Measurements from ENCODE around the gene AHRR.
"Not testable (repeated sequence)": the region's sequence is repeated elsewhere in the genome, so short reads cannot be mapped to it uniquely, and the experiment has no call there.

The AHRR gene

DNA sequence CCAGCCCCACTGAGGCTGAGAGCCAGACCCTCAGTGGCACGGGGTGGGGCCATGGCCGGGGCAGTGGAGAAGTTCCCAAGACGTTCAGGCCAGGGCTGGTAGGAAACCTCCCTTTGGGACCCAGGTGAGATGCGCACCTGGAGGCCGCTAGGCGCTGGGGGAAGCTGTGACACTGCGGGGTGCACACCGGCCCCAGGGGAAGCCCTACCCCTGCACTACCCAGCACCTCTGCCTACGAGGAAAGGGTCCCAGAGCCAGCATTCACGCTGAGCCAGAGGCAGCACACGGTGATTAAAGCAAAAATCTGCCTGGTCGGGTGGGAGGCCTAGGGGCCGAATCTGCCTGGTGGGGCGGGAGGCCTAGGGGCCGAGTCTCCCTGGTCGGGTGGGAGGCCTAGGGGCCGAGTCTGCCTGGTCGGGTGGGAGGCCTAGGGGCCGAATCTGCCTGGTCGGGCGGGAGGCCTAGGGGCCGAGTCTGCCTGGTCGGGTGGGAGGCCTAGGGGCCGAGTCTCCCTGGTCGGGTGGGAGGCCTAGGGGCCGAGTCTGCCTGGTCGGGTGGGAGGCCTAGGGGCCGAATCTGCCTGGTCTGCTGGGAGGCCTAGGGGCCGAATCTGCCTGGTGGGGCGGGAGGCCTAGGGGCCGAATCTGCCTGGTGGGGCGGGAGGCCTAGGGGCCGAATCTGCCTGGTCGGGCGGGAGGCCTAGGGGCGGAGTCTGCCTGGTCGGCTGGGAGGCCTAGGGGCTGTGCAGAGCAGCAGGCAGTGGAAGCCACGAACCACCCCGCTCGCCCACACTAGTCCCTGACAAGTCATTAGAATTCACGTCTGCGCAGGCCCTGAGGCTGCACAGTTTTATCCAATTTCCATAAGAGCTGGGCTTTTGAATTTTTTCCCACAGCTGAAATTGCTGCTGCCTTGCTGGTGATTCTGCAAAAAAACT is 93.7 kb downstream of the AHRR start:
- not testable (repeated sequence) for DNase-seq (ENCODE audit: low read depth in 2 of 2)

DNA sequence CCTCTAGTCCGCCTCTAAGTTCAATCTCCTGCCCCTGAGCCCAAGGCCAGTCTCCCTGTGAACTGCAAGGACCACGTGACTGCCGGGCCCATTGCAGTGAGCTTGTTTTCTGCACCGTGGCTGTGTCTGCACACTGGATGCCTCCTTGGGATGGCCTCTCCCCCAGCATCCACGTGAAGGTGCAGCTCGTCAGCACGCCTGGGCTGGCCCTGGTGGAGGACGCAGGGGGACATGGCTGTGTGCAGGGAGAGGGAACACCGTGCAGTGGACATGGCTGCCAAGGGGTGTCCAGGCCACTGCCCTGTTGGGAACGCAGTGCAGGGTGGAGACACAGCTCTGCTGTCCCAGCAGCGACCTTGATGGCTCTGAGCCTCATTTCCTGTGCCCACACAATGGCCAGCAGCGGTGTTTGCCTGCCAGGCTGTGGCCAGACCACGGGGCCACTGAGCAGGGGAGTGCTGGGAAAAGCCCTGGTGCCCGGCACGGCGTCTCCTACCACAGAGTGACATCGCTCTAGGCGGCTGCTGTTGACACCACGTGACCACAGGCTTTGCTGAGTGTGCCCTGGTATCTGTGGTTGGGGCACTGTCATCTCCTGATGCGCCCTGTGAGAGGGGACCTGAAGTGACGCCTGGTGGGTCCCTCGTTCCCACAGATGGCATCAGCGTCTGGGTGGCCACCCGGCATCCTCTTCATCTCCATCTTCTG is 94.6 kb downstream of the AHRR start:
- DNase-seq (ENCODE audit: low read depth in 2 of 2) = no peak

DNA sequence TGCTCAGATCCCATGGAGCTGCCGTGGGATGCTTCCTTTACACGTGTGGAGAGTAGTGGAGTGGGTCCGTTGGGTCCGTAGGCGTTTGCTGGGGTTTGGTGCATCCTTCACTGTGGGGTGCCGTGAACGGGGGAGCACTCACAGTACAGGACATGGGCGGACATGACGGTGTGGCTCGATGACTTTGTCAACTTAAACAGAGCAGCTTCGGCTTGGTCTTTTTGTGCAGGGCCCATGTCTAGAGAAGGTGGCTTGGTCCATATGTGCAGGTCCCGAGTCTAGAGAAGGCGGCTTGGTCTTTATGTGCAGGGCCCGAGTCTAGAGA is 95.1 kb downstream of the AHRR start:
- no peak for DNase-seq (ENCODE audit: low read depth in 2 of 2)

DNA sequence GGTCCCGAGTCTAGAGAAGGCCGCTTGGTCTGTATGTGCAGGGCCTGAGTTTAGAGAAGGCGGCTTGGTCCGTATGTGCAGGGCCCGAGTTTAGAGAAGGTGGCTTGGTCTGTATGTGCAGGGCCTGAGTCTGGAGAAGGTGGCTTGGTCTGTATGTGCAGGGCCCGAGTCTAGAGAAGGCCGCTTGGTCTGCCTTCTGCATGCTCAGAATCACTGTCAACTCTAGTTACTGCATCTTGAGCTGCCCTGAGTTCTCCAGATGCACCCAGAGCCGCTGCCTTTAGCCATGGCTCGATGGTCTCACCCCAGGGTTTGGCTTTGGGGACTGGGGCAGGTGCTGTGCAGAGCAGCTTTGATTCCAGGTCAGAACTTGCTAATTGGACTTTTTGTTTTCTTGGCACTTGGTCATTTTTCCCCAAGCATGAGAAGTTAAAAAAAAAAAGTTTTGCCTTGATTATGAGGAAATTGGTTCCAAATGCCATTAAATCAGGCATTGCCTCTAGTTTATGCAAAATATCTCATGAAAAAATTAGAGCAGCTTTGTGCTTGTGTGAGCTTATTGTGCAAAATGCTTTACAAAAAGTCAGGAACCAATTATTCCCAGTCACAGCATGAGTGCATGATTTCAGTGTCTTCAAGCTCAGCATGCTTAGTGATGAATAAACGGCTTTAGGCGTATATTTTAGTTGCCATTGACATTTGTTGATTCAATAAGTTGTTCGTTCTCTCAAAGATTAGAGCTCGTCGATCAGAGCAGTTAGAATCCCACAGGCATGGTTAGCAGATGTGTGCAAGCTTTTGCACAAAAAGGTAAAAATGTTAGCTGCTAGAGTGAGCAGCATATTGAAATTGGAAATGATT is 96.0 kb downstream of the AHRR start:
- DNase-seq (ENCODE audit: low read depth in 2 of 2) = no peak

DNA sequence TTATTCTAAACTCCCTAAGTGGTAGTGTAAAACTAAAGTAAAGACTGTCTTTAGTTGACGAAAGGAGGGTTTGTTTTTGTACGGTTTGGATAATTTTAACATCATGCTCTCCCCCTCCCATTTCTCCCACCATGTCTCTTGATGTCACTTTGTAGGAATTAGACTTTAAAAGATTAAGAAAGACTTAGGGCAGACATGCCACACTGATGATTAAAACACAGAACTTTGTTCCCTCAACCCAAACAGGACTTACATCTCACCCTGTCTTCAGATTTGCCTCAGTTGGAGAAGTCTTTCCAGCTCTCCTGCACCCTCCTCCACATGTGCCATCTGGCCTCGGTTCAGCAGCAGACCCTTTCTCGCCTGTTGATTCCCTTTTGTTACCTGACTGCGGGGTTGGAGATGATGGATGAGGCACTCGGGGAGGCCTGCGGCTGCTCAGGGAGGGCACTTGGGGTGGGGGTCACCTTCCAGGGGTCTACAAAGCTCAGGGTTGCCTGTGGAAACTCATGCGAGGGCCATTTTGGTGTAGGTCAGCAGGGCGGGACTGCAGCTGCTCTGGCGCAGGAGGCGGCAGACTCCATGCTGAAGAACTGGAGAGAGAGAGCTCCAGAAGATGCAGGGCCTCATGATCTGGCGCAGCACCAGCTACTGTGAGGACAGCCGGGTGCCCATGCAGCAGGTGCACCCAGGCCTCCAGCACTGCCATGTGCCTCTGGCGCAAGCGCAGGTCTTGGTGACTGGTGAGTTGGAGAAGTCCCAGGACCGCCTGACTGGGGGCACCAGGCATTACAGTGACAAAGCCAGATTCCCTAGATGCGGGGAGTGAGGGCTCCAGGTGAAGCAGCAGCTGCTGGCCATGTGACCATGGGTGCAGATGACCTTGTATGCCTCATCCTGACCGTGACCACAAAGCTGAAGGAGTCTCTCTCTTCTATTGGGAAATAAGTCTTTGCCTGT is 96.9 kb downstream of the AHRR start:
- DNase-seq (ENCODE audit: low read depth in 2 of 2) = no peak

DNA sequence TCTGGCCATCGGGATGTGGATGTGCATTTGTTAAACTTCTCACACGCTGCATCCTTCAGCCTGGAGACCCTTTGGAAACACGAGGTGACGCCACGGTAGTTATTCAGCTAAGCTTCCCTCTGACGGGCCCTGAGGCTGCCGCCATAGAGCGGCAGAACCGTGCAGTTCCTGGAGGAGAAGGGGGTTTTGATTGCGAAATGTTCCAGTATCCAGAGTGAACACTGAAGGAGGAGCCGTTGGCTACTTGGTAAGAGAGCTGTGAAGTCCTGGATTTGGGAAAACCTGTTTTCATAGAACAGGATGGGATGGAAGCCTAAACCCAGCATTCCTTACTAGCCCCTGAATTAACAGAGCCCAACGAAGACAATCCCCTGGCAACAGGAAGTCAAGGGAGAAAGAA is 98.5 kb downstream of the AHRR start:
- DNase-seq (ENCODE audit: low read depth in 2 of 2) = no peak

DNA sequence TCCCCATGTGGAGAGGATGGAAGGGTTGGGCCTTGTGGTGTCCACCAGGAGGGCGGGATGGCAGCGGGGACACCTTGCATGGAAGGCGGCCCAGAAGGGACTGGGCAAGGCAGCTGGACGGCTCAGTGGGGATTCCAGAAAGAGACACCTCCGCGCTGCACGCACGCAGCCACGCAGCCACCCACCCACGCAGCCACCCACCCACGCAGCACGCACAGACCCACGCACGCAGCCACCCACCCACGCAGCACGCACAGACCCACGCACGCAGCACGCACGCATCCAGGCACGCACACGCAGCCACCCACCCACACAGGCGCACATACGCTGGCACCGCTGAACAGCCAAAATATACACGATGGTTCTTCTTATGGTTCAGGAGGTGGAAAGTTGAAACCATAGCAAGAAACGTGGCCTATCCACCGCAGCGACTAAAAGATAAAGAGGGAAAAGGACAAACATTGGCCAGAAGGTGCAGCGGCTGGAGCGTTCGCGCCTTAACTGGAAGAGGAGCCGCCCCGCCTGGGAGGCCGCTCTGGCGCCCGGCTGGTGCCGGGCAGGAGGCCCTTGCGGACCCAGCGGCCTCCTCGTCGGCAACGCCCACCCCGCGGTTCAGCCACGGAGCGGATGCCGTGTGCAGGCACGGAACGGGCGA is 99.2 kb downstream of the AHRR start:
- DNase-seq (ENCODE audit: low read depth in 2 of 2) = no peak

DNA sequence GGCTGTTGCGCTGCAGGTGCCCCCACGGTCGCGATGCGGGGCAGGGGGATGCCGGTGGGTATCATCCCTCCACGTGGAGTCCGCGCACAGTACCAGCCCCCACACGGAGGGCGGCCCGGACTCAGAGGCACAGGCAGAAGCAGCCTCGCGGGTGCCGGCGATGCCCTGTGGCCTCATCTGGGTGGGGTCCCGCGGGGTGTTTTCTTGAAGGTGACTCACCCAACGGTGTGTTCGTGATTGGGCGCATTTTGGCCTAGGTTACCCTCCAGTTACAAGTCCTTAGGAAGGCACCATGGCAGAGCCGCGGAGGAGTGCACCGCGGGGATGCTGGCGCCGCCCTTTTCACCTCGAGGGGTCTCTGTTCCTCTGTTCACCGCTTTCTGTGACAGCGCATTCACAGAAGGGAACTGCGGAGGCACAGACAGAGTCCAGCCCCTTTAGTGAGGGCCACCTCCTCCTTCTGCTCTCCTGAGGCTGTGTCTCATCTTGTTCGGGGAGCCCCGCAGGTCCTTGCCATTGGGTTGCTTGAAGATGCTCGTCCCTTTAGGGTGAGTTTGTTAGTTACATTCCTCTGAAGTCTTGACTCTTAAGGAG is 99.9 kb downstream of the AHRR start:
- DNase-seq (ENCODE audit: low read depth in 2 of 2) = no peak

DNA sequence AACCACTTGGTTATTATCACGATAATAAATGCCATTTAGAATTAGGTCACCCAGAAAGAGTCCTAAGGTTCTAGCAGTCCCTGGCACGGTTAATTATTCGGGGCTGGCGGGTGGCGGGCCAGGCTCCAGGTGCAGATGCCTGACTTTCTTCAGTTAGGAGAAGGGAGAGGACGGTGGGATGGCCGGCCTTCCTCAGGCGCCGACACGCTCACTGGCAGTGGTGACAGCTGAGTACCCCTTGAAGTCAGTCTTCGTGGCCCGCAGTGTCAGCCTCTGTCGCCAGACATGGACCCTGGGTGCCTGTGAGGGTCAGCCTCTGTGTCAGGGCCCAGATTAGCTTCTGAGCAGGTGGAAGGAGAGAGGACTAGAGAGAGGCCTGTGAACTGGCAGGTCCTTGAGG is 100.4 kb downstream of the AHRR start:
- DNase-seq (ENCODE audit: low read depth in 2 of 2) = no peak

DNA sequence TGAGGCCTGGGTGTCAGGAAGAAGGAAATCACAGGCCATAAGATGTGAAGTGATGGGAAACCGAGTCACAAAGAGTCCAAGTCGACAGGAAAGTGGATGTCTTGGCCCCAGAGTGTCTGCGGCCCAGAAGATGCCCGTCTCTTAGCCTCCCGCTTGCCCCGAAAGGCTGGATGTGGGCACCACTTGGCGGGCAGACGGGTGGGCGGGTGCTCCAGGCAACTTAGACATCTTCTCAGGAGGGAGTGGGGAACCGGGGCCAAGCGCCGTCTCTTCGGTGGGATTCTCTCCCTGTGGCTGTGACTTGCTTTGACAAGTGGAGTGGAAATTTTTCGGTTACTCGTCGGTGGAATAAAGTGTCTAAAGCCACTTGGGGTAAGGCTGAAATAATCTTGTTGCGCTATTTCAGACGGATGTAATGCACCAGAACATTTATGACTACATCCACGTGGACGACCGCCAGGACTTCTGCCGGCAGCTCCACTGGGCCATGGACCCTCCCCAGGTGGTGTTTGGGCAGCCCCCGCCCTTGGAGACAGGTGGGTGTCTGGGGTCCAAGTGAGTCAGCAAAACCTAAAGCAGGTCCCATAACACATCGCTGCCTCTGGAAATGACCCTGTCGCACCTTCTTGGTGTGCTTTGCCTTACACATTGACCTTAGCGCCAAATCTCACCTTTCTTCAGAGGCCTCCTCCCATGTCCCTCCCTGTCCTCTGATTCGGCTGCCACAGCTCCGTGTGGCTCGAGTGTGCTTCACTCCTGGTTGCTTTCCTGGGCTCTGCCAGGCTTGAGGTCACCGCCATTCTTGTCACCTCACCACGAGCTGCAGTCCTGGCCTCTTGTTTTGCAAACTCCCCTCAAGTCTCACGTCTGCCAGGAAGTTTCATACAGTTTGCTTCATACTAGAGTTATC is 101.1 kb downstream of the AHRR start:
- no peak for DNase-seq (ENCODE audit: low read depth in 2 of 2)

DNA sequence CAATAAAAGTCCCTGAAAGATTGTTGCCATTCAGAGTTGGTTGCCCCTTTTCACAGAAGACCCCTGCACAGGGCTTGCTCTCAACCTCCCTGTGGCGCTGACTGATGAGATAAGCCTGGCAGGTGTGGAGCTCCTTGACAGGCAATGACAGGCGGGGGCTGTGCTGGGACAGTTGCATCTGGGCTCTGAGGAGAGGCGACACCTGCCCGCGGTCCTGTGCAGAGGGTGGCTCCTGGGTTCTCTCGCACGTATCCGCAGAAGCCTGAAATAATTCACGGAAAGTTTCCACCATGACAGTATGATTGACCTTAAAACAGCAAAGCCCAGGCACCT is 101.7 kb downstream of the AHRR start:
- no peak for DNase-seq (ENCODE audit: low read depth in 2 of 2)

DNA sequence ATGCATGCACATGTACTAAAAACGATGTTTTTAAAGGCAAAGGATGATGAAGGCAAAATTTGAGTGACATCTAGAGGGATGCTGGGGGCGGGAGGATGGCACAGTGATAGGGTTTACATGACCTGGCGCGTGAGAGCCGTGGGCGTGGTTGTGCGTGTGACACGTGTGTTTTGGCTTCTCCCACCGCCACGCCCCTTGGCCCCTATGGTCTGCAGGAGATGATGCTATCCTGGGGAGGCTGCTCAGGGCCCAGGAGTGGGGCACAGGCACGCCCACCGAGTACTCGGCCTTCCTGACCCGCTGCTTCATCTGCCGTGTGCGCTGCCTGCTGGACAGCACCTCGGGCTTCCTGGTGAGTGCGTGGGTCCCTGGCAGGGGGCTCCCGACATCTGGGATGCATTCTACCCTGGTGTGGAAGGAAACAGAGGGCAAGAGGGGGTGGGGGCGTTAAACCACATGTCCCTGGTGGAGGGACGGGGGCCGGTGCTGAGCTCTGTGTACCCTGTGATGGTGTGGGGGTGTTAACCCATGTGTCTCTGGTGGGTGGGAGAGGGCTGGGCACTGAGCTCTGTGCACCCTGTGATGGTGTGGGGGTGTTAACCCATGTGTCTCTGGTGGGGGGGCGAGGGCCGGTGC is 102.2 kb downstream of the AHRR start:
- no peak for DNase-seq (ENCODE audit: low read depth in 2 of 2)

DNA sequence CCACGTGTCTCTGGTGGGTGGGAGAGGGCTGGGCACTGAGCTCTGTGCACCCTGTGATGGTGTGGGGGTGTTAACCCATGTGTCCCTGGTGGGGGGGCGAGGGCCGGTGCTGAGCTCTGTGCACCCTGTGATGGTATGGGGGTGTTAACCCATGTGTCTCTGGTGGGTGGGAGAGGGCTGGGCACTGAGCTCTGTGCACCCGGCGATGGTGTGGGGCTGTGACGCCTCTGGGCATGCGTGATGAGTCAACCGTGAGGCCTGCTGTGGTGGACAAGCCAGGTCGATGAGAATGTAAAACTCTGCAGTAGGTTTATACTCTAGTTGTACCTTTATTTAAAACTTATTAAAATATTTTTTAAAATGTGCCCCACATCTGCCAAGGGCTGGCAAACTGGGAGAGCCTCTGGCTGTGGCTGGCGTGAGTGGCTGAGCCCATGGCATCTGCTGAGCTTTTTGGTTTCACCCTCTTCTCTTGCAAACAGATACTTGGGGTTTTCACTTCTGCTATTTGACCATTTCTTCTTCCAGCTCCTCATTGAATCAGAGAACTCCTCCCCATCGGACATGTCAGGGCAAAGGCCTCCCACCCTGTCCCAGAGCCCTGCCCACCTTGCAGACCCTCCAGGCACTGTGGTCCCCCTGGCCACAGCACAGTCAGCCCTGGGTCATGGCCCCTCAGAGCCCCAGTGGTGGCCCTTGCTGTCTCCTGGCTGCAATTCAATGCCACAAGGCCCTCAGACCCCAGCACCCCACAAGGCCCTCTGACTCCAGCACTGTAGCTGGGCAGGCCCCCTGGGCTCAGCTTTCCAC is 103.0 kb downstream of the AHRR start:
- DNase-seq (ENCODE audit: low read depth in 2 of 2) = no peak

DNA sequence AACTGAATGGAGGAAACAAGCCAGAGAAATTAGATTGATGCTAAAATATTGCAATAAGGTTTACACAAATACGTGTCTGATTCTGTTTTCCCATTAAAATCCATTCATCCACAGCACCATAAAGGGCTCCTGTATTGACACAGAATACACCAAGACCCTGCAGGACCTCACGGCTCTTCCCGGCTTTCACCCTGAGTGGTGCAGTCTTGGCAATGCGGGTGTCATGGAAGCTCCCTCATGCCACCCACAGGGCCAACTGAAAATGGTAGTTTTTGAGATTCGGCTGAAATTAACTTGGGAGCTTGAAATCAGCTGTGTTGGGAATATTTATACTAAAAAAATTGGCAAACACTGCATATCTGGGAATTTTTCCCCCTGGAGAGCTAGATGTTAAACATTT is 104.2 kb downstream of the AHRR start:
- DNase-seq (ENCODE audit: low read depth in 2 of 2) = no peak

DNA sequence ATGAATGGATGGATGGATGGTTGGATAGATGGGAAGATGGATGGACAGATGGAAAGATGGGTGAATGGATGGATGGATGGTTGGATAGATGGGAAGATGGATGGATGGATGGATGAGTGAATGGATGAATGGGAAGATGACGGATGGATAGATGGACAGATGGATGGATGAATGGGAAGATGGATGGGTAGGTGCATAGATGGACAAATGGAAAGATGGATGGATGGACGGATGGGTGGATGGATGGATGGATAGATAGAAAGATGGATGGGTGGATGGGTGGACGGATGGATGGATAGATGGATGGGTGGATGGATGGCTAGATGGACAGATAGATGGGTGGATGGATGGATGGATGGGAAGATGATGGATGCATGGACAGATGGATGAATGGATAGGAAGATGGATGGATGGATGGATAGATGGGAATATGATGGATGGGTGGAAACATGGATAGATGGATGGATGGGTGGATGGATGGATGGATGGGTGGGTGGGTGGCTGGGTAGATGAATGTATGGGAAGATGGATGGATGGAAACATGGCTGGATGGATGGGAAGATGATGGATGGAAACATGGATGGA is 105.0 kb downstream of the AHRR start:
- no peak for DNase-seq (ENCODE audit: low read depth in 2 of 2)

DNA sequence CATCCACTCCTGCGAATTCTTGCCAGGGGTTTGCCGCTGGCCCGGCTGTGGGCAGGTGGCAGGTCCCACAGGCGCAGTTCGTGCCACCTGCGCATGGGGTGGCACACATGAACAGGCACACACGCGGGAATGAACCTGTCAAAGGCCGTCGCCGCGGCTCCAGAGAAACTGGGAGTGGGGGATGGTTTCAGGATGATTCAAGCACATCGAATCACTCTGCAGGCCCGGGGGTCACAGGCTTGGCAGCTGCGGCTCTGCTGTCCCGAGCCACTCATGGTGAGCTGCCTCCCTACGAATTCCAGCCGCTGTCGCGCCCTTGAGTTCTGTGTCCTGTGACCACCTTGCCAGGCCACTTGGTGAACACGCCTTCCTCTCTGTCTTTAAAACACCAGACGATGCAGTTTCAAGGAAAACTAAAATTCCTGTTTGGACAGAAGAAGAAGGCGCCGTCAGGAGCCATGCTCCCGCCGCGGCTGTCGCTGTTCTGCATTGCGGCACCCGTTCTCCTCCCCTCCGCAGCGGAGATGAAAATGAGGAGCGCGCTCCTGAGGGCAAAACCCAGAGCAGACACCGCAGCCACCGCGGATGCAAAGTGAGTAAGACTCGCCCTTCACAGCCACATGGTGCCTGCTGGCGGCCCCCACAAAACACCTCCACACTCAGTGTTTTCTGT is 106.0 kb downstream of the AHRR start:
- no peak for DNase-seq (ENCODE audit: low read depth in 2 of 2)

DNA sequence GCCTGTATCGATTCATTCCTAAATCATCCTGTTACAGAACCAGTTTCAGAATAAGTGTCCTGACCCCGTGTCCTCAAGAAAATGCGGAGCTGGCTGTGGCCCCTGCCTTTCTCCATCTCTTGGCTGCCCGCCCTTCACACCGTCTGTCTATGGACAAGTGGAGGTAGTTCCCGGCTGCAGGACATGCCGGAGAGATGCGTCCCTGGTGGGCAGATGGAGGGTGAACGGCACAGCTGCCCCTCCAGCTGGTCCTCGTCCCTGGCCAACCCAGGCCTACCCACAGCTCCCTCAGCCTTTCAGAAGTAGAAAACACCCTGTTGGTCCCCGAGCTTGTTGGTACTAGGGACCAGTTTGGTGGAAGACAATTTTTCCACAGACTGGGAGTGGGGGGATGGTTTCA is 106.7 kb downstream of the AHRR start:
- no peak for DNase-seq (ENCODE audit: low read depth in 2 of 2)

All from fibroblast of skin of left biceps (primary cell).